PC-3 (cell line): ENCODE data around the gene VWA8.

Experiments used
- CTCF ChIP-seq: fragments of 300-600 bp; sonication (generic); conservative IDR thresholded peaks from 2 replicates; pipeline ENCODE4 v1.5.1; 2017; ENCODE audit warnings: antibody characterized with exemption, low read depth, mild to moderate bottlenecking, low read length
- EZH2 ChIP-seq: fragments of 300-600 bp; sonication (generic); IDR thresholded peaks from one replicate; pipeline ENCODE4 v1.6.1; 2017; ENCODE audit warnings: antibody characterized with exemption, mild to moderate bottlenecking, low read length; ENCODE audit not compliant: unreplicated experiment
- EZH2phosphoT487 ChIP-seq: fragments of 300-600 bp; sonication (generic); IDR thresholded peaks from 2 replicates; pipeline ENCODE4 v1.6.1; 2018; ENCODE audit warnings: mild to moderate bottlenecking, antibody characterized with exemption, low read length, borderline replicate concordance

GRCh38 chr13:41782086-41782485 is 178.8 kb downstream of the VWA8 start:
- TF ChIP-seq CTCF (no peak), EZH2phosphoT487 (no peak), EZH2 (no peak)
